ENCODE data around the gene RNF40.

- TF ChIP-seq CTCF (IDR thresholded peaks at IDR 0.05): no peak
- TF ChIP-seq POLR2A (IDR thresholded peaks at IDR 0.05): no peak
- no peak for TF ChIP-seq POLR2AphosphoS5 (IDR thresholded peaks at IDR 0.05; ENCODE audit: insufficient read depth in 1 of 2, low read depth in 1 of 2)
These were observed 38.3 kb upstream of the RNF40 start for GRCh38 chr16:30723725-30724355.
